ENCODE measurements around the gene PKN1.
A peak's percentile ranks its signal among the peaks of the same experiment; 100 is the strongest.

The PKN1 gene

DNA sequence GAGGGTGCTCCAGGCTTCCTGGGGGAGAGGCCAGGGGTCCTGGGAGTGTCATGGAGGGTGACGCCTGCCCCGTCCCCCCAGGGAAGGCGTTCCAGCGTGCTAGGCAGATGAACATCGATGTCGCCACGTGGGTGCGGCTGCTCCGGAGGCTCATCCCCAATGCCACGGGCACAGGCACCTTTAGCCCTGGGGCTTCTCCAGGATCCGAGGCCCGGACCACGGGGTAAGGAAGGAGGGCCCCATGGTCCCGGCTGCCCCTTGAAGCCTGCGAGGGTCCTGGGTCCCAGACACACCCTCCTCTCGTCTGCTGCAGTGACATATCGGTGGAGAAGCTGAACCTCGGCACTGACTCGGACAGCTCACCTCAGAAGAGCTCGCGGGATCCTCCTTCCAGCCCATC, 30.6 kb downstream of the PKN1 start:
- no peak for FAIRE-seq
- DNase-seq (ENCODE audit: low spot score), result no peak

DNA sequence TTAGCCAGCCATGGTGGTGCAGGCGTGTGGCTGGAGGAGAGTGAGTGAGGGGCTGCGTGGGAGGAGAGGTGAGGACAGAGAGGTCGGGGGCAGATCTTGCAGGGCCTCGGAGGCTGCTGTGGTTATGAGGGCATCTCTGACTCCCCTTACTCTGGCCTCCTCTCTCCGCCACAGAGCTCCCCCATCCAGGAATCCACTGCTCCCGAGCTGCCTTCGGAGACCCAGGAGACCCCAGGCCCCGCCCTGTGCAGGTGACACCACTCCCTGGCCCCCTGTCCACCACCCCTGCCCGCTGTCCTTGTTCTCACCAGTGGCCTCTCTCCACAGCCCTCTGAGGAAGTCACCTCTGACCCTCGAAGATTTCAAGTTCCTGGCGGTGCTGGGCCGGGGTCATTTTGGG, 34.3 kb downstream of the PKN1 start:
- FAIRE-seq (no peak), DNase-seq (ENCODE audit: low spot score) (no peak)

DNA sequence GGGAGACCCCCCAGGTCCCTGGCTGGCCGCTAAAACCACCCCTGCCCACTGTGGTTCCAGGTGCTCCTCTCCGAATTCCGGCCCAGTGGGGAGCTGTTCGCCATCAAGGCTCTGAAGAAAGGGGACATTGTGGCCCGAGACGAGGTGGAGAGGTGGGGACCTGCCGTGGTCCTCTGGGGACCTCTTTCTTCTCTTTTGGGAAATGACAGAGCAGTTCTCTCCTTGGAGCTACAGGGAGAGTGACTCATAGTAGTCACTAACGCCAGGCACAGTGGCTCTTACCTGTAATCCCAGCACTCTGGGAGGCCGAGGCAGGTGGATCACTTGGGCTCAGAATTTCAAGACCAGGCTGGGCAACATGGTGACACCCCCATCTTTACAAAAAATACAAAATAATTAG, 34.7 kb downstream of the PKN1 start:
- DNase-seq (ENCODE audit: low spot score) (no peak), FAIRE-seq (no peak)

DNA sequence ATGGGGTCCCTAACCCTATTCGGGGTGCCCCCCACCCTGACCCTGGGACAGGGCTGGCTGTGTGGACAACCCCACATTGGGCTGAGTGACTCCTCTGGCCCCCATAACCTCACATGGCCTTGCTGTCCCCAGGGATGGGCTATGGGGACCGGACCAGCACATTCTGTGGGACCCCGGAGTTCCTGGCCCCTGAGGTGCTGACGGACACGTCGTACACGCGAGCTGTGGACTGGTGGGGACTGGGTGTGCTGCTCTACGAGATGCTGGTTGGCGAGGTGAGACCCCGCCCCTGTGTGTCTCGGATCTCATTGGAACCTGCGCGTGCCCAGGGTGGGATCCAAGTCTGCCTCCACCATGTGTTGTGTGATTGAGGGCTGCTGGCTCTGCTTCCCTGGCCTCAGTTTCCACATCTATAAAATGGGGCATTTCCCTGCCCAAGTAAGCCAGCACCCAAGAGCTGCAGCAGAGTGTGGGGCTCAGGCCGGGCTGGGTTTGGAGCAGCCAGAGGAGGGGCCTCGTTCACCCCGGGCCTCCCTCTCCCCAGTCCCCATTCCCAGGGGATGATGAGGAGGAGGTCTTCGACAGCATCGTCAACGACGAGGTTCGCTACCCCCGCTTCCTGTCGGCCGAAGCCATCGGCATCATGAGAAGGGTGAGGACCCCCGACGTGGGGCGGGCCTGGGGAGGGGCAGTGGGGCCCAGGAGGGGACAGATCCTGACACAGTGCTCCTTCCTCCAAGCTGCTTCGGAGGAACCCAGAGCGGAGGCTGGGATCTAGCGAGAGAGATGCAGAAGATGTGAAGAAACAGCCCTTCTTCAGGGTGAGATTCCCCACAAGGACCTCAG, 37.1 kb downstream of the PKN1 start:
- no peak for DNase-seq (ENCODE audit: low spot score)
- FAIRE-seq, result no peak

DNA sequence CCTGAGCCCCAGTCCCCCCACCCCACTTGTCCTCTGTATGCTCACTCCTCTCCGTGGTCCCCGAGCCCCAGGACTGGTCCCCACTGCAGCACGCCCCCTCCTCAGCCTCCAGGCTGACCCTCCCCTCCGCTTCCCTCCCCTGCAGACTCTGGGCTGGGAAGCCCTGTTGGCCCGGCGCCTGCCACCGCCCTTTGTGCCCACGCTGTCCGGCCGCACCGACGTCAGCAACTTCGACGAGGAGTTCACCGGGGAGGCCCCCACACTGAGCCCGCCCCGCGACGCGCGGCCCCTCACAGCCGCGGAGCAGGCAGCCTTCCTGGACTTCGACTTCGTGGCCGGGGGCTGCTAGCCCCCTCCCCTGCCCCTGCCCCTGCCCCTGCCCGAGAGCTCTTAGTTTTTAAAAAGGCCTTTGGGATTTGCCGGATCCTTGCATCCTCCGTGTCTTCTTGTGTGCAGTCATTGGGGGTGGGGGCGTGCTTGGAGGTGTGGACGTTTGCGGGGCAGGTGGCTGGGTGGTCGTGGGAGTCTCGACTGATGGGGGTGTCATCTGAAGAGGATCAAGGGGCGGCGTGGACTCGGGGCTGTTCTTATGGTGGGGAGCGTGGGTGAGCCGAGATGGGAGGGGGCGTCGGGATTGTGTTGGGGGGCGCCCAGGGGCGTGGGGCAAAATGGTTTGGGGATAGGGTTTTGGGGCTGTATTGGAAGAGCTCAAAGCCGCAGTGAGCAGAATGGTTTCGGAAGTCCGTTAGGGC, 38.5 kb downstream of the PKN1 start:
- no peak for DNase-seq (ENCODE audit: low spot score)
- FAIRE-seq, result no peak

DNA sequence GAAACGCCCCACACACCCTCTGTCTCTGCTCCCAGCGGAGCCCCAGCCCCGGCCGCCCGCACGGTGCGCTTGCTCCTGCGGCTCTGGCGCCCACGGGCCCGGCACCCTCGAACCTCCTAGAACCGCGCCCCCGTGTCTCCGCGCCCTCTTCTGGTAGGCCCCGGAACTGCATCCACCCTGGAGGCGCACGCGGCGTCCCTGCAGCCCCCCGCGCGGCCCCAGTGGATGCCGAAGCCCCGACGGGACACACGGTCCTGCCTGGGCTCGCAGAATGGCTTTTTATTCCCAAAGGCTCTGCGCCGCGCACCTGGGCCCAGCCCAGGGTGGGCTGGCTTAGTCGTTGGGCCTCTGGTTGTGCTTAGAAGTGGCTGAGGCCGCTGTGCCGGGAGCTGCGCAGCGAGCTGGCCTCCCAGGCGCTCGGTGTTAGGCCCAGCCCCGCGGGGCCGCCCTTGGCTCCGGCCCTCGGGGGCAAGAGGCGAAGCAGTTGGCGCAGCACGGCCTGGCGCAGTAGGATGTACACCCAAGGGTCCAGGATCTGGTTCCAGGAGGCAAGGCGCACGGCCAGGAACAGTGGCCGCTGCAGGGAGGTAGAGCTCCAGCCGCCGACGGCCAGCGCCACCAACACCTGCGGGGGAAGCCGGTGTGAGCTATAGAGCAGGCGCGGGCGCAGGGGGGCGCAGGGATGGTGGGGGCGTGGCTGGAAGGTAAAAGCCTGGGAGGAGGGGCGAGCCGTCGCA, 39.3 kb downstream of the PKN1 start:
- DNase-seq (ENCODE audit: low spot score) (peak; percentile 61), FAIRE-seq (no peak)

DNA sequence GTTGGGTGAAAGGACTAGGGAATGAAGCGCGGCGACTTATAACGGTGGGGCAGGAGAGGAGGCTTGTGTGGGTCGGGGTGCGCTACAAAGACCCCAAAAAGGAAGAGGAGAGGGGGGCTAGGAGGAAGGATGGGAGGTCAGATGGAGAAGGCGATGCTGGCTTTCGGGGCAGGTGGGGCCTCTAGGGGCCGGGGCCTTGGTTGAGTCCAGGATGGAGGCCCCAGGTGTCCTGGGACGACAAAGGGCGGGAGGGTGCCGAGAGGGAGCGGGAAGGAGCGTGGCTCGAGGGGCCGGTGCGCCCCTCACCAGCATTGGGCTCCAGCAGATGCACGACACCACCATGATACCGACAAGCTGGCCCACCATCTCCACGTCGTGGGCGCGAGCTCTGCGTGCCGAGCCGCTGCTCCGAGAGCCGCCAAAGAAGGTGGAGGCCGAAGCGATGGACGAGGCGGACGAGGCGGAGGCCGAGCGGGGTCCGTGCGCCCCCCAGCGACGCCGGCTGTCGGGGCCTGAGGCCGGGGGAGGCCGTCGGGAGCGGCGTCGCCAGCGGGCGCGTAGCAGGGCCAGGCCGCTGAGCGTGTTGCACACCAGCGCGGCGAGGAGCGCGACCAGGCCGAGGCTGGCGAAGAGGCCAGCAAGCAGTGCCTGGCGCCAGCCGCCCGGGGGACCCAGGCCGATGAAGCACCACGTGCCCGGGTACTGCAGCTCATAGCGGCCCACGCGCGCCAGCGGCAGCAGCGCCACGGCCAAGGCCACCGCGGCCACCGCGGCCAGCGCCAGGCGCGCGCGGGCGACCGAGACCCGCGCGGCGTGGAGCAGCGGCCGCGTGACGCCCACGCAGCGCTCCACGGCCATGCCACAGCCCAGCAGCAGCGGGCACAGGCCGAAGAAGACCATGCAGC, 40.2 kb downstream of the PKN1 start:
- DNase-seq (ENCODE audit: low spot score), result no peak

DNA sequence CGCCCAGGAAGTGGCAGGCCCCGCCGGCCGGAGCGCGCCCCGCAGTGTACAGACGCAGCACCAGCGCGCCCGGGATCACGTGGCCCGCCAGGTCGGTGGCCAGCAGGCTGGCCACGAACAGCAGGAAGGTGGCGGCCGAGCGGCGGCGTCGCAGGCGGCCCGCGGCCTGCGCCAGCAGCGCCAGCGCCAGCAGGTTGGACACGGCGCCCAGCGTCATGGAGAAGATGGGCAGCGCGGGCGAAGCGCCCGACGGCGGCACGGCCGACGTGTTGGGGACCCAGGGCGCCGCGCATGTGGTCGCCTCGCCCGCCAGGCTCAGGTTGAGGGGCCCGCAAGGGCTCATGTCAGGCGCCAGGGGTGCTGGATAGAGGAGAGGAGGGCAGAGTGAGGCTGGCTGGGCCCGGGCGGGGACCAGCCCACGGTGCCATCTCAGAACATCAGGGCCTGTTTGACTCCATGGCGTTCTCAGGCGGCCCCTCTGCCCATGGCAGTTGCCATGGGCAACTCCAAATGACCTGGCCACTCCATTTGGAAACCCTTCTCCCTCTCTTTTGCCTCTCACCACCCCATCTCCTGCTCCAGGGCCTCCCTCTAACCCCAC, 41.0 kb downstream of the PKN1 start:
- FAIRE-seq, result no peak
- DNase-seq (ENCODE audit: low spot score), result no peak

More for the DNA sequence above, 40.2 kb downstream of the PKN1 start:
- FAIRE-seq, result no peak

DNA sequence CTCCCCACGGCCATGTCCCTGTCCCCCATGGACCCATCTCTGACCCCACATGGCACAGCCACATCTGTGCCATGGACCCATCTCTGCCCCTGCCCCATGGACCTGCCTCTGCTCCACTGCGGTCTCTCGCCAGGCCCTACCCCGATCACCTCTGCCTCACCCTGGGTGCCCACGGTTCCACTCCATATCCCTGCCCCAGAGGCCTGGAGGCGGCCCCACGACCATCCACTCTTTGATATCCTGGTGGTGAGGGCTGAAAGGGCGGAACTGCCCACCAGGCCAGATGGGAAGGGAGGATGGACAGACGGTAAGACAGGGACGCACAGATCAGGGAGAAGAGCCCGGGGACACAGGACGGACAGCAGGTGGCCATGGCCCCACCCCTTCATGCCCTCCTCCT, 41.7 kb downstream of the PKN1 start:
- FAIRE-seq (no peak), DNase-seq (ENCODE audit: low spot score) (no peak)

DNA sequence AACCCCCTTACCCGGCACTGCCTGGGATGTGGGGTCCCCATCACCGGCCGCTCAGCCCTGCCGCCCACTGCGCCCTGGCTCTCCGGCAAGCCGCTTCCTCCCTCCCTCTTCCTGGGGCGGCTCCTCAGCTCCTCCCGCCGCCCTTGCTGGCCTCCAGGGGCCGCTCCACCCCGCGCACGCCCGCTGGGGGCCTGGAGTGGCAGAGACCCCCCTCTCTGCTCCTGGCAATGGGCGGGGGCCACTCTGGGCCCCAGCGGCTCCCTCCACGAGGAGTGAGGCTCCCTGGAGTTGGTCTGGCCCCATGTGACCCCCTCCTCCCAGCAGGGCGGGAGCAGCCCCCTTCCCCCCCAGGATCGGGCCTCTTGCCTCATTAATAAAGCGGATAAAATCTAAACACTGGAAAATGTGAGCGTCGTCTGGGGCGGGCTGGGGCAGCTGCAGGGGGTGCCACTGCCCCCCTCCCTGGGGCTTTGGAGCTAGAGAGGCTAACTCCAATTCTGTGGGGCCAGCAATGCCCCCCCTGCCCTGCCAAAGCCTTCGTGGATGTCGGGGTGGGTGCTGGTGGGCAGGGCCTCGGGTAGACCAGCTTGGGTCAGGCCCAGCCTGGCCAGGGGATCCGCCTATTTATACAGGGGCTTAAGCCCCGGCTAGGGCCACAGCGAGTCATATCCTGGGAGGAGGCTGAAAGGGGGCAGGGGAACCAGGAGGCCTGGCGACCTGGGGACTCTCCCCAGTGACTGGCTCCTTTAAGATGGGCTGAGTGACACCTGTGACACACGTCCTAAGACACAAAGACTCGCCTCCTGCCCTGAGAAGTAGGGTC, 42.4 kb downstream of the PKN1 start, which contains the start of gene PTGER1:
Gene PTGER1, minus strand, starts transcription at position 104 of the 823 bp plus-strand sequence. CDS start 1,034 bp downstream, outside the sequence.
- no peak for DNase-seq (ENCODE audit: low spot score)
- no peak for FAIRE-seq

DNA sequence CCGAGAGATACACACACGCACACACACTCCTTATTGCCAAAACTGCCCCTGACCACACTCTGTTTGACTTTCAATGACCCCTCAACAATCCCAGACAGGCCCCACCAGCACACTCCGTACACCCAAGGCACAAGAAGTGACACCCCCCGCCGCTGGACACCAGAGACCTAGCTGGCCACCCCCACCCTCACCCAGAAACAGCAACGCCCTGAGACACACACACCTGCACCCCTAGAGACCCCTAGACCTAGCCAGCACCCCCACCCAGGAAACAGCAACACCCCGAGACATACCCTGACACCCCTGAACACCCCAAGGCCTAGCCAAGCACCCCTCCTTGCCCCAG, 43.2 kb downstream of the PKN1 start:
- FAIRE-seq, result no peak

DNA sequence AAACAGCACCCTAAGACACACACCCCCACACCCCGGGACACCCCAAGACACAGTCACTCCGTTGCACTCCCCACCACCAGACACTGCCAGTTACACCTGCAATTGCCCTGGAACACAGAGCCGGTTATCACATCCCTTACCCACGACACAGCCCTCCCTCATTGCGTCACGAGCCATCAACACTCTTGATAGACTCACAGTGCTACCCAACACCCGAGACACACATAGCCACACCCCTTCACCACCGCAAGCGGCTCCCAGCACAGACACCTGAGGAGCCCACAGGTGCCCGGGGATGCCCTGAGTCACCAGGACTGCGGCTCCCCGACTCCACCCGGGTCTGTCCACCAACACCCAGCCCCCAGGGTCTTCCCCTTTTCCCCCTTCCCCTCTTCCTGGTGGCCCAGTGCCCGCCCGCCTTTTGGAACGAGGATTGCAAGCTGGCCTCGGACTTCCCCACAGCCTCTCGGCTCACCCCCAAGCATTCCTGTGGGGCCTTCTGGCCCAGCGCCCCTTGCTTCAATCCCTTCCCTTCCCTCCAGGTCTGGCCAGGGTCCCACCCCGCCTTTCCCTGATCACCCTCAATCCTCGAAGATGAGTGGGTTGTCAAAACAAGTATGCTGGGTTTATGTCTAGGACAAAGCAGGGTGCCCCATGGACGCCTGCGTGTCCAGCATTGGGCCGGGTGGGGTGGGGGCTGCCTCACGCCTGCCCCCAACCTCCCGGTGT, 43.7 kb downstream of the PKN1 start:
- DNase-seq (ENCODE audit: low spot score) (no peak), FAIRE-seq (no peak)

More for the DNA sequence above, 43.2 kb downstream of the PKN1 start:
- DNase-seq (ENCODE audit: low spot score), result no peak

DNA sequence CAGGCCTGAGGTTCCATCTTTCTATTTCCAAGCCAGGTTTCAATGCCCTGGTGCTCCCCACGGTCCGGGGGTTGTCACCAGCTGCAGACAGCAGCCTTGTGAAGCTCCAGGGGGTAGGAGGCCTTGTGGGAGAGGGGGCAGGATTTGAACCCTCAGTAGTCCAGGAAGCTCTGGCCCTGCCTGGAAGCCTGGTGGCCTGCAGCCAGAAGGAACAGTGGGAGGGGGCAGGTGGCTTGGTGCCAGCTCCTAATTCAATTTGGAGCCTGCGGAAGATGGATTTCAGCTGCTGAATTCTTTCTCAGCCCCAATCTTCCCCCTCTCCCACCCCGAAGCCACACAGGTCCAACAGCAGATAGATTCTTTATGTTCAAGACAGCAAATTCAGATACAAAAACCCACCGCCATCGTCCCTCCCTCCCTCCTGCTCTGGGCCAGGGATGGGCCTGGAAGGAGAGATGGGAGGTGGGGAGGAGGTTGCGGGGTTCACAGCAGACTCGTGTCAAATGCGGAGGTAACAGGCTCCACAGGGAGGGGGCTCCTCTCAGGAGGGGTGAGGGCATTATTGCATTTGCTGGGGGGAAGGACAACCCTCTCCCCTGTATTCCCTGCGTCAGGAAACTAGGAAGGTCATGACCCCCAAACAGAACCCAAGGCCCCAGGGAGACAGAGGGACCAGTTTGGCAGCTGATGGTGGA, 44.5 kb downstream of the PKN1 start:
- DNase-seq (ENCODE audit: low spot score), result no peak
- FAIRE-seq, result no peak

DNA sequence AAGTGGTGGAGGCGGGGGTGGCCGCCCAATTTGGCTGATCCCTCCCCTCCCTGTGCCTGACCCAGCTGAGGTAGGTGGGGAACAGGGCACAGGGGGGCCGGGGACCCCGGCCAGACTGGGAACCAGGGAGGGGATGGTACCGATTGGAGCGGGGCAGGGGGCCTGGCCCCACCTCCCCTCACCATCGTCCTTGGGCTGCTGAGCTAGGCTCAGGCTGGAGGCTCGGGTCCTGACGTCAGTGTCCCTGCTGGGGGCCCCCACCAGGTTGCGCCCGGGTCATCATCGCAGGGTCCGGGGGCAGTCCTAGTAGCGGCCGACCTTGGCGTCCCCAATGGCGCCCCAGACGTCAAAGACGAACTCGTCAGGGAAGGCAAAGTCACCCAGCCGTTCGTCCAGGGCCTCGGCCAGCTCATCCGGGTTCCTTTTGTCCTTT, 45.0 kb downstream of the PKN1 start:
- FAIRE-seq, result no peak
- DNase-seq (ENCODE audit: low spot score), result no peak

DNA sequence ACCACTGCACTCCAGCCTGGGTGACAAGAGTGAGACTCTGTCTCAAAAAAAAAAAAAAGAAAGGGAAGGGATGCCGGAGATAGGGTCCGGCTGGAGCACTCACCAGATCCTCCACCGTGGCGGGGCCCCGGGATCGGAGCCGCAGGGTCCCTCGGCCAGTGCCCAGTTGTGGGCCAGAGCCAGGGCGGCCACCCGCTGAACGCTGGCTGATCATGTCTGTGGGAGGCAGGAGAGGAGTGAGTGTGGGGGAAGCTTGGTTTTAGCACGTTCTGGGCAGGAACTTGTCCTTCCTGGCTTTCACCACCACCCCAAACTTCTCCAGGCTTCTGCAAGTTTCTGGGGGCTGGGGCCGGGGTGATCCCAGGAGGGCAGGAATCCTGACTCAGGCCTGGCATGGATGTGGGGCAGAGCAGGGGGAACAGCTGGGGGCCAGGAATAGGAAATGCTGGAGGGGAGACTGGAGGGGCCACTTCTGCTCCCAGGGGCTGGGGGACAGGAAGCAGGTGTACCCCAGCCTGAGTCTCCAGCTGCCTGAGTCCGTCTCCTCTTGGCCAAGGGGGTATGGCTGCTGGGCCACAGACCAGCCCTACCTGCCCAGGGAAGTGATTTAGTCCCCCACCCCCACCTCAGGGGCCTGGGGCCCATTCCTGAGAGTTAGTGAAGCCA, 46.3 kb downstream of the PKN1 start:
- DNase-seq (ENCODE audit: low spot score) (no peak), FAIRE-seq (no peak)

DNA sequence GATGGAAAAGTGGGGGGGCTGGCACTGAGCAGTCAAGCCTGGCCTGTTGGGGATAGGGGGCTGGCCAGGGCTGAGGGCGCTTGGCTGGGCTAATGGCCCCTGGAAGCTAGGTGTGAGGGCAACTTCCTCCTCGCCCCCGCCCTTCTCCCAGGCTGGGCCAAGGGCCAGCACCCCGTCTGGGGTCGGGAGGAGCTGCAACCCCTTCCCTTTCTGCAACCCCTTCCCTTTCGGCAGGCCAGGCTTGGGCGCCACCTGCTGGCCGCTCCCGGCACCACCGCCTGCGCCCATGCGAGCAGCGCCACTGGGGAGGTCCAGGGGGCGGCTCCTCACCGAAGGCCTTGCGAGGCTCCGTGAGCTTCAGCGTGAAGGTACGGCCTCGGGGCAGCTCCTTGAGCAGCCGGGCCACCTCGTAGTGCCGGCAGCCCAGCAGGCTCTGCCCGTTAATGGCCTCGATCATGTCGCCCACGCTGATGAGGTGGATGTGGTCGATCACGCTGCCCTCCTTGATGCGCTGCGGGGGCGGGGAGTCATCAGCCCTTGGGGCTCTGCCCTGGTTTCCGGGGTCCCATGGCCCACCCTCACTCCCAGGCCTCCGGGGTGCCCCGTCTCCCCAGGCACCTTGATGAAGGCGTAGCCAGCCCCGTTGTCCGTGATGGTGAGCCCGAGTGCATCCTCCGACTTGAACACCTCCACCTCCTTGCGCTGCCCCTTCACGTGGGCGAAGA, 47.0 kb downstream of the PKN1 start:
- DNase-seq (ENCODE audit: low spot score), result peak; percentile 46
- no peak for FAIRE-seq

DNA sequence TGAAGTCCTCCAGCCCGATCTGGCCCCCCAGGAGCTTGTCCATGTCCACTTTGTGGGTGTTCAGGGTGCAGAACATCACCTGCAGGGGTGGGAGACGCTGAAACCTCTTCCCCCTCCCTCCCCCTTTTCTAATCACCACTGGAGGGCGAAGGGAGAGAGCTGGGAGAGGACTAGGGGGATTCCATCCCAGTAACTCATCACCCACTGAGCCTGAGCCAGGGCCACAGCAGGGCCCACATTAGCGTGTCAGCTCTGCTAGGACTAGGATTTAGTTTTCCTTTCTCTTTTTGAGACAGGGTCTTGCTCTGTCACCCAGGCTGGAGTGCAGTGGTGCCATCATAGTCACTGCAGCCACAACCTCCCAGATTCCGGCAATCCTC, 47.6 kb downstream of the PKN1 start:
- DNase-seq (ENCODE audit: low spot score) (no peak), FAIRE-seq (no peak)
